ENCODE measurements around the gene DDI2. TPM values are rescaled to one million over a fixed set of nuclear protein-coding genes. Genes with fewer than 3 reads are reported as not detected.

DDI2 gene
- total and polyA plus RNA-seq, 12 donors, result 2.1 to 29.6 (median 23.9) TPM

GRCh38 chr1:15605398-15606383 lies 11.6 kb upstream of the DDI2 start:
- intact Hi-C loops (cut with DNase I), result loop anchor here in 1 of 10 donors (10.0 kb wide), 1 partner anchor 89 kb away; no protein-coding TSS in a partner anchor
- Histone ChIP-seq H3K27me3 (no peaks in the 10 kb centered on the region), H3K4me1 (peaks cover 0 to 22% (median 16%) of the 10 kb centered on the region in 9 donors), H3K36me3 (no peaks in the 10 kb centered on the region), H3K4me3 (no peak overlapping the region), H3K27ac (no peak overlapping the region), H3K9me3 (peaks cover 0 to 4% (median 0%) of the 10 kb centered on the region in 11 donors)
- TF ChIP-seq CTCF (IDR thresholded peaks at IDR 0.05), result no peak
- DNase-seq (no peak), ATAC-seq (no peak)
- 88 to 92% methylated on average over 11 of the region's 11 CpGs for WGBS, 2 donors

- peaks cover 0 to 4% (median 0%) of the 10 kb centered on the region in 11 donors for H3K9me3 ChIP-seq
- 84 to 87% methylated on average over 7 of the region's 7 CpGs for WGBS, 2 donors
- H3K4me1 ChIP-seq, result no peaks in the 10 kb centered on the region
- no peak for TF ChIP-seq CTCF (IDR thresholded peaks at IDR 0.05)
- DNase-seq (no peak), ATAC-seq (no peak)
- H3K4me3 ChIP-seq, result no peak overlapping the region
- H3K27ac ChIP-seq, result no peak overlapping the region
- H3K36me3 ChIP-seq, result no peaks in the 10 kb centered on the region
- no peaks in the 10 kb centered on the region for H3K27me3 ChIP-seq
- intact Hi-C loops (cut with DNase I), result loop anchor here in 3 of 10 donors (10.0 kb wide), 3 partner anchors 85 to 95 kb away; partner anchors contain the start of genes CASP9 (in 1 of the 3) and DNAJC16 (in 1 of the 3)
Measured at GRCh38 chr1:15609631-15610030, 7.6 kb upstream of the DDI2 start.

GRCh38 chr1:15610167-15610566 lies 7.1 kb upstream of the DDI2 start:
- 60 to 72% methylated on average over 4 of the region's 4 CpGs for WGBS, 2 donors
- Histone ChIP-seq H3K27me3 (no peaks in the 10 kb centered on the region), H3K9me3 (peaks cover 0 to 4% (median 0%) of the 10 kb centered on the region in 11 donors), H3K4me1 (no peaks in the 10 kb centered on the region), H3K27ac (no peak overlapping the region), H3K4me3 (no peak overlapping the region), H3K36me3 (no peaks in the 10 kb centered on the region)
- ATAC-seq (no peak), DNase-seq (no peak)
- intact Hi-C loops (cut with DNase I), result loop anchor here in 2 of 10 donors (10.0 kb wide), 2 partner anchors 85 to 95 kb away; partner anchors contain the start of genes CASP9 (in 1 of the 2) and DNAJC16 (in 1 of the 2)
- no peak for TF ChIP-seq CTCF (IDR thresholded peaks at IDR 0.05)

GRCh38 chr1:15616373-15617172 lies 685 bp upstream of the DDI2 start:
- peaks cover 6 to 43% (median 37%) of the 10 kb centered on the region in 9 donors for H3K4me1 ChIP-seq
- ATAC-seq, result peak; percentile 6 to 38 (median 19)
- 29% methylated on average over 16 of the region's 16 CpGs for WGBS, 2 donors
- no peaks in the 10 kb centered on the region for H3K27me3 ChIP-seq
- peak overlapping the region; percentile 8 to 97 (median 92) for H3K27ac ChIP-seq
- intact Hi-C loops (cut with DNase I), result loop anchor here in 5 of 10 donors (1.0 to 10.0 kb wide), 5 partner anchors 13 to 1391 kb away; partner anchors contain the start of genes DNAJC16 (in 3 of the 5) and CASP9 (in 1 of the 5)
- H3K4me3 ChIP-seq, result peak overlapping the region in 9 of 10 donors; percentile 79 to 98 (median 95)
- H3K36me3 ChIP-seq, result no peaks in the 10 kb centered on the region
- no peak for TF ChIP-seq CTCF (IDR thresholded peaks at IDR 0.05)
- H3K9me3 ChIP-seq, result no peaks in the 10 kb centered on the region
- DNase-seq, result no peak

Measured in heart right ventricle (tissue), 16 donors.